ENCODE measurements around the gene CYP2C19. TPM values are rescaled to one million over a fixed set of nuclear protein-coding genes. Genes with fewer than 3 reads are reported as not detected.

Gene CYP2C19
- total and polyA plus RNA-seq, 2 of the 4 experiments (the other 2 are of a cell fraction) = not detected

GRCh38 chr10:94902570-94902969, 140.1 kb downstream of the CYP2C19 start:
- in situ Hi-C loops (cut with MboI; ENCODE audit: low sequenced_read_pairs) (no loop called here), intact Hi-C loops (cut with micrococcal nuclease) (no loop called here), dilution Hi-C loops (cut with HindIII; ENCODE audit: low sequenced_read_pairs, unreplicated experiment) (no loop called here)
- Histone ChIP-seq H2AK5ac (ENCODE audit: low read depth, low read length) (no peak overlapping the region), H3K56ac (ENCODE audit: extremely low read depth, insufficient read depth, low read length) (no peak overlapping the region), H2BK20ac (ENCODE audit: low read depth, low read length) (no peak overlapping the region), H3K23ac (ENCODE audit: low read depth, low read length) (no peak overlapping the region), H2BK120ac (ENCODE audit: low read depth, low read length) (no peak overlapping the region), H3K27ac (ENCODE audit: insufficient read depth, low read length) (no peak overlapping the region), H3K4me3 (ENCODE audit: insufficient read depth, low read depth, low read length) (no peak overlapping the region), H3K36me3 (ENCODE audit: control insufficient read depth, insufficient read depth, low read length) (no peaks in the 10 kb centered on the region), H4K91ac (ENCODE audit: insufficient read depth, low read depth, low read length) (no peak overlapping the region), H3K4me1 (ENCODE audit: control insufficient read depth, insufficient read depth, low read length) (no peaks in the 10 kb centered on the region), H3K79me1 (ENCODE audit: low read depth in 1 of 2, low read length in 2 of 2) (no peaks in the 10 kb centered on the region), H3K4me2 (ENCODE audit: low read depth, low read length) (no peak overlapping the region), H2AK9ac (replicated peaks; ENCODE audit: low read depth, low read length, poor library complexity) (no peak overlapping the region), H2BK15ac (ENCODE audit: low read depth, low read length) (no peak overlapping the region), H2AFZ (replicated peaks; ENCODE audit: low read length, poor library complexity) (no peak overlapping the region), H3K18ac (ENCODE audit: low read depth, low read length) (no peak overlapping the region), H3K14ac (replicated peaks; ENCODE audit: low read depth, low read length) (no peak overlapping the region), H4K20me1 (ENCODE audit: insufficient read depth, low read length) (no peaks in the 10 kb centered on the region), H3K27me3 (ENCODE audit: control insufficient read depth, insufficient read depth, low read length) (no peaks in the 10 kb centered on the region), H4K8ac (ENCODE audit: low read depth in 2 of 2, low read length in 2 of 2) (no peak overlapping the region), H3K4ac (ENCODE audit: low read depth, low read length) (no peak overlapping the region), H3K9me3 (ENCODE audit: control insufficient read depth, insufficient read depth, low read length) (no peaks in the 10 kb centered on the region; the same call in 1 of the 2 replicates), H3K9ac (ENCODE audit: low read depth, low read length) (no peak overlapping the region), H2BK5ac (ENCODE audit: low read depth, low read length, poor library complexity, severe bottlenecking) (no peak overlapping the region), H4K5ac (ENCODE audit: low read depth, low read length) (no peak overlapping the region), H3K9me1 (ENCODE audit: insufficient read depth, low read length) (no peaks in the 10 kb centered on the region)
- POLR2A ChIA-PET (ENCODE audit: unreplicated experiment) = no interaction called here
- DNase-seq = no peak
- CTCF ChIA-PET = no interaction called here
- no peak for TF ChIP-seq NFE2L2 (IDR thresholded peaks at IDR 0.05; ENCODE audit: low read depth, low read length)
- no peak for TF ChIP-seq CHD1 (IDR thresholded peaks at IDR 0.05; ENCODE audit: low read depth, low read length)
- no peak for TF ChIP-seq SMC3 (IDR thresholded peaks at IDR 0.05; ENCODE audit: low read depth, low read length)
- no peak for TF ChIP-seq RFX5 (IDR thresholded peaks at IDR 0.05; ENCODE audit: low read depth, low read length)
- no peak for TF ChIP-seq MAFK (IDR thresholded peaks at IDR 0.05; ENCODE audit: low read depth, low read length)
- TF ChIP-seq BHLHE40 (IDR thresholded peaks at IDR 0.05; ENCODE audit: low read depth, low read length) = no peak
- TF ChIP-seq, protein P1, sequence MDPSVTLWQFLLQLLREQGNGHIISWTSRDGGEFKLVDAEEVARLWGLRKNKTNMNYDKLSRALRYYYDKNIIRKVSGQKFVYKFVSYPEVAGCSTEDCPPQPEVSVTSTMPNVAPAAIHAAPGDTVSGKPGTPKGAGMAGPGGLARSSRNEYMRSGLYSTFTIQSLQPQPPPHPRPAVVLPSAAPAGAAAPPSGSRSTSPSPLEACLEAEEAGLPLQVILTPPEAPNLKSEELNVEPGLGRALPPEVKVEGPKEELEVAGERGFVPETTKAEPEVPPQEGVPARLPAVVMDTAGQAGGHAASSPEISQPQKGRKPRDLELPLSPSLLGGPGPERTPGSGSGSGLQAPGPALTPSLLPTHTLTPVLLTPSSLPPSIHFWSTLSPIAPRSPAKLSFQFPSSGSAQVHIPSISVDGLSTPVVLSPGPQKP (IDR thresholded peaks at IDR 0.05; ENCODE audit: borderline replicate concordance, low read depth, low read length) = no peak
- no peak for TF ChIP-seq MXI1 (IDR thresholded peaks at IDR 0.05; ENCODE audit: borderline replicate concordance, low read depth, low read length)
- no peak for TF ChIP-seq CEBPB (IDR thresholded peaks at IDR 0.05; ENCODE audit: low read depth, low read length)
- TF ChIP-seq MAZ (IDR thresholded peaks at IDR 0.05; ENCODE audit: borderline replicate concordance, low read depth, low read length) = no peak
- no peak for TF ChIP-seq RCOR1 (IDR thresholded peaks at IDR 0.05; ENCODE audit: insufficient replicate concordance, low read length)
- no peak for TF ChIP-seq RAD21 (IDR thresholded peaks at IDR 0.05; ENCODE audit: low read length)
- no peak for TF ChIP-seq FOS (IDR thresholded peaks at IDR 0.05; ENCODE audit: low read depth, low read length)
- no peak for TF ChIP-seq POLR2A (IDR thresholded peaks at IDR 0.05; ENCODE audit: low read depth, low read length)
- TF ChIP-seq, protein P2, sequence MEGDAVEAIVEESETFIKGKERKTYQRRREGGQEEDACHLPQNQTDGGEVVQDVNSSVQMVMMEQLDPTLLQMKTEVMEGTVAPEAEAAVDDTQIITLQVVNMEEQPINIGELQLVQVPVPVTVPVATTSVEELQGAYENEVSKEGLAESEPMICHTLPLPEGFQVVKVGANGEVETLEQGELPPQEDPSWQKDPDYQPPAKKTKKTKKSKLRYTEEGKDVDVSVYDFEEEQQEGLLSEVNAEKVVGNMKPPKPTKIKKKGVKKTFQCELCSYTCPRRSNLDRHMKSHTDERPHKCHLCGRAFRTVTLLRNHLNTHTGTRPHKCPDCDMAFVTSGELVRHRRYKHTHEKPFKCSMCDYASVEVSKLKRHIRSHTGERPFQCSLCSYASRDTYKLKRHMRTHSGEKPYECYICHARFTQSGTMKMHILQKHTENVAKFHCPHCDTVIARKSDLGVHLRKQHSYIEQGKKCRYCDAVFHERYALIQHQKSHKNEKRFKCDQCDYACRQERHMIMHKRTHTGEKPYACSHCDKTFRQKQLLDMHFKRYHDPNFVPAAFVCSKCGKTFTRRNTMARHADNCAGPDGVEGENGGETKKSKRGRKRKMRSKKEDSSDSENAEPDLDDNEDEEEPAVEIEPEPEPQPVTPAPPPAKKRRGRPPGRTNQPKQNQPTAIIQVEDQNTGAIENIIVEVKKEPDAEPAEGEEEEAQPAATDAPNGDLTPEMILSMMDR (conservative IDR thresholded peaks at IDR 0.05; ENCODE audit: low read depth, low read length) = no peak
- no peak for TF ChIP-seq USF2 (IDR thresholded peaks at IDR 0.05; ENCODE audit: low read depth, low read length)
- no peak for ATAC-seq (ENCODE audit: low read depth)
- no CpG with 5 or more reads among the region's 1 CpG for WGBS, 2 experiments (ENCODE audit: extremely low coverage in 2 of 2, insufficient read length in 1 of 2)
- BruUV-seq (replicated peaks) = no TSS peak

All from IMR-90 (cell line).